Measurements from ENCODE around the gene ZNHIT6.

ZNHIT6 gene

DNA sequence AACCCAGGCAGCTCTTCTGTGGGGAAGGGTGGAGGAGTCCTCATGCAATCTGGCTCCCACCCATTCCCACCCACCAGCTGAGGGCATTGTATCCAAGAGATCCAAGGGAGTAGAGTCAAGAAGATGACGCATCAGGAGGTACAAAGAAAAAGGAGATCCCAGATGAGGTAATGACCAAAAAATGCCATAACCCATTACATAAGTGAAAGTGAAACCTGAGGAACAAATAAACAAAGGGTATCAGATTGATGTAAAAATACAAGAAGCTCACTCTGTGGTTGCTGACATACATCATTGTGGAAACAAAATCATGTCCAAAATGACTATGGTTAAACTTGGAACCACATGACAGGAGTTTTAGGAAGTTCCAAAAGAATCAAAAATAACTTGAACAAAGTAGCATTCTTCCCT, 85.2 kb downstream of the ZNHIT6 start:
- DNase-seq = no peak

DNA sequence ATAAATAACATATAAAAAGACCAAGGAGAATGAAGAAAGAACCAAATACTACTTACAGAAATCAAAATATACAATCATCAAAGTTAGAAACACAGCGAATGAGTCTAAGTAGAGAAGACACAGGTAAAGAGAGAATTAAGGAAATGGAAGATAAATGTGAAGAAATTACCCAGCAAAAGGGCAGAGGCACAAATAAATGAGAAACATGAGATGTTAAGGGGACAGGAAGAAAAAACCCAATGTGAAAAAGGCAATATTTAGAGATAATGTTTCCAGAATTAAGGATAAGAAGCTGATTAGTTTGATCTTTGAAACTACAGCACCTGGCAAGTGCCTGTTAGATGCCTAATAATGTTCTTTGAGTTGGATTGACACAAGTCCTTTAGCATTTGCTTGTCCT, 86.8 kb downstream of the ZNHIT6 start:
- DNase-seq = no peak

DNA sequence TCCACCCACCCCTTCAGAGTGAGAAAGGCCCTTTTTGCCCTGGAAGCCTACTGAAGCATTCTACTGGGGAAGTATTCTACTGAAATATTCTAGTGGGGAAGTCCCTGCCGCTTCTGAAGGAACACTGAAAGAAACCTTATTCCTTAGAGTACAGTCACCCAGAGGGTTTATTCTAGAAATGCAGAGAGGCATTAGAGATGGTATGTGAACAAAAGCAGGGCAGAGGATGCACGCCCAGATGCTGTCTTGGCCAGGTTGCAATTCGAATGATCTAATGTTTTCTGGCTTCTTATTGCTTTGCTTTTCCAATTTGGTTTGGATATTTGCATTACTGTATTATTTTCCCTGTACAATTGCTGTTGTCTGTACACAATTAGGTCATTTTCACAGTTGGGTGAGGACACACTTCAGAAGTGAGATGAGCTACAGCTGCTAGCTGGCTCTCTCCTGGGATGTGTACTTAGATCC, 90.6 kb downstream of the ZNHIT6 start:
- no peak for DNase-seq

DNA sequence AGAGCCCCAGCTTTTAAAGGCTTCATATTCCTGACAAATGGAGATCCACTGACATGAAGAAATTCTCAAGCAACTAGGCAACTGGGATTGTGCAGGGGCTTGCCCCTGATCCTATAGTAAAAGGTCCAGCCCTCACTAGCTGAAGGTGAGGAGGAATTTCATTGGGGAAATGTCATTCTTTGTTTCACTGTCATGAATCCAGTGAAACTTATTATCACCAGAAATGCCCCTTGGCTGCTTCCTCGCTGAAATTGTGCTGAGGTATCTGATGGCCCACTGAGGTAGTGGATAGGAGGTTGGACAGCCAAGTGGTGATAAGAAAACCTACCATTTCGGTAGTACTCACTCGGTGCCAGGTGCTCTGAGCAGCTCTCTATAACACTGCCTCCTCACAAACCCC, 91.5 kb downstream of the ZNHIT6 start:
- DNase-seq = no peak

DNA sequence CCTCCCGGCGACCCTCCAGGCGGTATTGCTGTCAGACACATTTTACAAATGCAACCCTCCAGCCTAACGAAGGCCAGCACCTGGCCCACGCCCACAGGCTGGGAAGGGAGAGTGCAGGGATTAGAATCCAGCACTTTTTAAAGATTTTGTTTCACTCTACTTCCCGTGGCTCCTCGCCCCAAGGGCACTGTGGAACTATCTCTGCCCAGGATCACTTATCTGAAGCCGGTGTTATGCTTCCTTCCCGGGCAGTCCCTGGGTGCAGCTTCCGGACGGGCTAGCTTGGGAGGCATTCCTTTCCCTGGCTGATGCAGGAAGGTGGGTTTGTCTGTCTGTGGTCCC, 91.9 kb downstream of the ZNHIT6 start:
- DNase-seq = no peak

DNA sequence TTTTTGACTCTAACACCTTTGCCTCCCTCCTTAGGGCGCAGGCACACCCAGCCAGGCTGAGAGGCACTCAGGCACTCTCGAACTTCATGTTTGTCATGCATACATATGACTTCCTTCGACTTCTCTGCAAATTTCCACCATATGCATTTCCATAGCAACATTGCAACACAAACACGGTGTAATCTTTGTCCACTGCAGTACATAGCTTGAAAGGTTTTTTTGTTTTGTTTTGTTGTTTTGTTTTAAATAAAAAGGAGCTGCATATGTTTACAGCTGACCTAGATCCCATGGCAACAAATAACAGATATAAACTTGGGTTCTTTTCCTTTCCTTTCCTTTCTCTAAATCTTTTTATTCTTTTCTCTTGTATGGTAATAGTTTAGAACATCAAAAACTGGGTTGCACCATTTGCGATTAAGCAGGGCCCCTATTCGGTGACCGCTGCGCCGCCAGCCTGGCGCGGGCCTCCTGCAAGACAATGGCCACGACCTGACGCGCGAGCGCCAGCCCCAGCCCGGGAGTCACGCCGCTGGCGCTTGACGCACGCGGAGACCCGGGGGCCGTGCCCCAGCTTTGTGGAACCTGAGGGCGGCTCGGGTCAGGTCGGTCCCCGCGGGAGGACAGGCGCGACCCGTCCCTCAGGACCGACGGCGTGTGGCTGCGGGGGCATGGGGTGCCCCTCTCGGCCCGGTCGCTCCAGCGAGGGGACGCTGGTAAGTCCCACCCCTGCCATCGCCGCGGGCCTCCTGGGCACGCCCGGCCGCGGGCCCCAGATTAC, 92.5 kb downstream of the ZNHIT6 start:
- DNase-seq = peak in 15 of 51 donors; percentile 3 to 37 (median 13)

DNA sequence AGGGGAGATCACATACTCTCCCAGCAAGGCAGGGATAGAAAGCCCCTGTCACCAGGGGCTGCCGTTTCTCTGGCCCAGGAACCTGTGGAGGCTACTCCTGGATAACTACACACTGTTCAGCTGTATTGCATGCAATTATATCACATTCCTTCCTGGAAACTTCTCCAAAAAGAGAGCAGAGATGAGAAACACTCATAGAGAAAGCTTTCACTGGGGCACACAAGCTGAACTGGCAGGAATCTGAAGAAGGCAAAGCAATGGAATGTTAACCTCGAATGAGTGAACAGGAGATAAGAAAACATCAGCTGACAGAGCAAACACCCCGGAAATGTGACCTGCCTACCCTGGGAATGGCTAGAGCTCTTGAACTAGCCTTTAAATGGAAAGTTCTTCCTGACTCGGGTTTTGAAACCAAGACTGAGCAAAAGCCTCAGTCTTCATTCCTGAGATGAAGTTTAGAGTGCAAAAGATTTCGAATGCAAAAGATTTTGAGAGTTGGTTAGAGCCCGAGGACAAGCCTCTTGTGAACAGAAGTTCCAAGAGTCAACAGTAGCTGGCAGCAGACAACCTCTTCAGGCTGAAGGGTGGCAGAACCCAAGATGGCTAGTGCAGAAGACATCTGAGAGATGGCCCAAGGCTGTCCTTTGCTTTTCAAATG, 95.4 kb downstream of the ZNHIT6 start:
- DNase-seq = no peak

DNA sequence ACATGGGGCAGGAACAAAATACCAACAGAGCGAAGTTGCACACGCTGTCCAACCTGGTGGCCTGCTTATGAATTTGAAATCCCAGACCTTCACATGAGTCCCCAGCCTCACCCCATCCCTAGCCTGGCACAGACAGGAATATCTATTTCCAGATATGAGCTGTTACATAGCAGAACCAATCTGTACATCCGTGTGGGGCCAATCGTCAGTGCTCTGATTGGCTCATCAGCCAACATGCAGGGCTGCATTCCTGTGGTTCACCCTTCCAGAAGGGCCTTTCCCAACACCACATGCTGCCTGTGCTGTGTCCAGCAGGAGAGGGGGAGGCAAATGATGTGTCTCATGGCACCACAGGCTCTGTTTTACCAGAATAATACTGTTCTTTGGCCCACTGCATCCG, 96.4 kb downstream of the ZNHIT6 start:
- DNase-seq = no peak

DNA sequence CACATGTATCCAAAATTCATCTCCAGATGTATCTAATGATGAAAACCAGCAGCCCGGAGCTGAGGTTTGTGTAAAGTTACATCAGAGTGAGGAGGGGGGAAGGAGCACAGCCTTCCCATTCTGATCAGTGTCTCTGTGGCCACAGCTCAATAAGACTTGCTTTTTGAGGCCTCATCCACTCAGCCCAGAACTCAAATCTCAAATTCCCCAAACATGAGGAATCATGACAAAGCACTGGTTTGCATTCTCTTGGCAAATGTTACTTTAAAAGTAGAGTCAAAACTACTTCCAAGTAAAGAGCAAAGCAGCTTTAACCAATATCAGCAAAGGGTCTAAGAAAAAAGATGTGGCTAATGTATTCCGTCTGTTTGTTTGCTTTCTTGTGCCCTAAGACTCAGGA, 96.8 kb downstream of the ZNHIT6 start:
- DNase-seq = no peak

DNA sequence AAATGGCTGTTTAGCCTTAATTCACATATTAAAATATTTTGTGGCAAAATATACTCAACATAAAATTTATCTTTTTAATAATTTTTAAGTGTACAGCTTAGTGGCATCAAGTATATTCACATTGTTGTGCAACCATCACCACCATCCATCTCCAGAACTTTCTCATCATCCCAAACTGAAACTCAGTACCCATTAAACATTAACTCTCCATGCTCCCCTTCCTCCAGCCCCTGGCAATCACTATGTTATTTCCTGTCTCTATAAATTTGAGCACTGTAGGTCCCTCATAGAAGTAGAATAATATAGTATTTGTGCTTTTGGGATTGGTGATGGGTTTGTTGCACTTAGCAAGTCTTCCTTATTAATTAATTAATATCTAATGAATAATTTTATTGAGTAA, 98.3 kb downstream of the ZNHIT6 start:
- no peak for DNase-seq

DNA sequence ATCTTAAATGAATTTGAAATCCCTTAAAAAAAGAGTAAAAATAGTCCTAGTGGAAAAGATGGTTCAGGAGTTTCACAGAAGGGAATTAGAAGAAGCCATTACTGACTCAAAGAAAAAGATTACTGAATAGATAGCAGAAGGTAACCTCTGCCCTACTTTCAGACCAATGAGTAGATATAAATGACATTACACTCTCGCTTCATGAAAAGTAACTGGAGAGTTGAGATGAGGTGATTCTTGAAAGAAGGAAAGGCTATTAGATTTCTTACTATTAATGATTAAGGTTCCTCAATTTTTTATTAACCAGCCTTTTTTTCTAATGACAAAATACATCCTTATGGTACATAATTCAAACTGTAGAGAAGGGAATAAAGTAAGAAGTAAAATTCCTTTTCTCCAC, 99.4 kb downstream of the ZNHIT6 start:
- no peak for DNase-seq

DNA sequence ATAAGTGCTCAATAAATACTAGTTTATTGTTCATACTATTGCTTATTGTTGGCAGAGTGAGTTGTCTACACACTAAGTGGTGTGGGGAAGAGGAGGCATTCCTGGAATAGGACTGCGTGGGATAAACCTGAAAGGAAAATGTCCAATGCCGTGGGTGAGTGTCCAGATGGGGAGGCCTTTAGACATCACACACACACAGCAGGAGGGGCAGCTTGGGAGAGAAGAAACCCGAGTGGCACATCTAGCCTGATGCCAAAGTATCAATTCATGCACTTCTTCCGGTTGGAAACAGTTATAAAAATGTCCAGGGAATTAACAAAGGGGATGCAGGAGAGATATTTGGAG, 100.3 kb downstream of the ZNHIT6 start:
- no peak for DNase-seq

DNA sequence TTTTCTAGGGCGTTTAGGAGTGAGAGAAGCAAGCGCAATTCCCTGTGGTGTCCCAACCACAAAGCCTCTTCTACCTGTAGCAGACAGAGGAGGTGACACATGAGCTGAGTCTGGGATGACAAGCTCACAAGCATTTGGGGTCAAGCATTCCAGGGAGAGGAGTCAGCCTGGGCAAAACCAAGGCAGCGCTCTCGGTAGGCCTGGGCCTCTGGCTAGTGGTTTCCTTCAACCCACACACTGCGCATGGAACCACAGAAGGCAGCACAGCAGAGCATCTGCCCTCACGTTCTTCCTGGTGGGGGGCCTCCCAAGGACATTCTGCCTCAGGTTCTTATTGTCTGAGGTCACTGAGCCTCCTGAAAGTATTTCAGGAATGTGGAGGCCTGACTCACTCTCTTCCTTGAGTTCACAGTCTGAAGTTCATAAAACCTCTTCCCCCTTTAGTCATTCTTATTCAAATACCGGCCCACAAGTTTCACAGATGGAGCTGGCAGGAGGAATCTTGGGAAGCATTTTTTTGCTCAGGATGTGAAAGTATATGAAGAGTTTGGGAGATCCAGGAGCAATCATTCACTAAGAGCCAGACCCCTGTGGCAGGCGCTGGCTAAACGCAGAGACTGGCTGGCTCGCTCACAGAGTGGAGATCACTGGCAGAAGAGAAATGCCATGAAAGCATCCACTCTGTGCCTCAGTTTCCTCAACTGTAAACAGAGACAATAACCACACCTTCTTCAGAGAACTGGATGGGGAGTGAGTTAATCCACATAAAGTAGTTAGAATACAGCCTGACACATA, 100.9 kb downstream of the ZNHIT6 start:
- no peak for DNase-seq

DNA sequence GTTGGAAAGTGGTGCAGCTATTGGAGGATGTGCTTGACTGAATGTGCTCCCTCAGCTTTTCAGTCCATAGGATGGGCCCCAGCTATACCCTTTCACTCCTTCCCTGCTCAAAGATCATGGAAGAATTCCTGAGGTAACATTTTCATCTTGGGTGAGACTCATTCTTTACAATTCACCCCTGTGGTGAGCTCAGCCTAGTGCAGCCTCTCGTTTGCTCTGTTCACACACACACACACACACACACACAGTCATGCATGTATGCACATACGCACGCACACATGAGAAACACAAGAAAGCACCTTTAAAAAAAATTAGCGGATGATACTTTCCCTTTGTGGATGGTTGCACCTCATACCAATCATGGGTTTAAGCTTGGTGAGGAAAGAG, 101.8 kb downstream of the ZNHIT6 start:
- no peak for DNase-seq

DNA sequence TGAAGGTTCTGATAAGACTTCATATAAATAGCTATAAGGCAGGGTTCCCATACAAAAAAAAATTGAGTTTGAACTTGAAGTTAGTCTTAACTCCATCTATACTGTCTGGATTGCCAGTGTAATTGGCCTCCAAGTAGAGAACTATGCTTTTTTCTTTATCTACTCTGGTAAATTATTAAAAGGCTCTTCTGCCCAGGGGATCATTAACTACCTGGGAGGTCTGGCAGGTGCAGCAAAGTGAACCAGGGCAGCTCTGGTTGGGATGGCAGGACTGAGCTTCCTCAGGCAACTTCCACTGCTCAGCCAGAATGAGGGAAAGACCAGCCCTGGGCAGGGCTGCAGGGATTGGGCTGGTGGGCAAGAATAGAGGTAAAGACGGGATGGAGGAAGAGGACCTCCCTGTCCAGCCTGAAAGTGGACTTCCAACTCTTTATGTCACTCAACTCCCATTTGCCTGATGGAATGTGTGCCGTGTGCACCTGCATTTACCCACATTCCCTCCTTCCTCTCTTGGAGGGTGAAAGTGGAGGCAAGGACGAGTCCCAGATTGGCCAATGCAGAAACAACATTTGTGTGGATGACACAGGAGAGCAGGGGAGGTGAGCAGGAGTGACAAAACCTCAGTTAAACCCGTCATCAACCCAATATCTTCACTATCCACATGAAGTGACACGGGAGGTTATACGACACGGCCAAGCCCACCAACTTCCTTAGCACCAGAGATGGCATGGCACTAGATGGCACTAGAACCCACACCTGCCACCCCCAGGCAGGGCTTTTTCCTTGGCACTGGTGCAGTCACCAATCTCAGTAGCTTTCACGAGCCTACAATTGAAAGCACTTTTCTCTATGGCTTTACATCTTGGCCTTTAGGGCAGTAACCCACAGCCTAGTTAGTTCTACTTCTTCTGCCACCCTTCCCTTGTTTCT, 102.5 kb downstream of the ZNHIT6 start:
- DNase-seq = no peak

DNA sequence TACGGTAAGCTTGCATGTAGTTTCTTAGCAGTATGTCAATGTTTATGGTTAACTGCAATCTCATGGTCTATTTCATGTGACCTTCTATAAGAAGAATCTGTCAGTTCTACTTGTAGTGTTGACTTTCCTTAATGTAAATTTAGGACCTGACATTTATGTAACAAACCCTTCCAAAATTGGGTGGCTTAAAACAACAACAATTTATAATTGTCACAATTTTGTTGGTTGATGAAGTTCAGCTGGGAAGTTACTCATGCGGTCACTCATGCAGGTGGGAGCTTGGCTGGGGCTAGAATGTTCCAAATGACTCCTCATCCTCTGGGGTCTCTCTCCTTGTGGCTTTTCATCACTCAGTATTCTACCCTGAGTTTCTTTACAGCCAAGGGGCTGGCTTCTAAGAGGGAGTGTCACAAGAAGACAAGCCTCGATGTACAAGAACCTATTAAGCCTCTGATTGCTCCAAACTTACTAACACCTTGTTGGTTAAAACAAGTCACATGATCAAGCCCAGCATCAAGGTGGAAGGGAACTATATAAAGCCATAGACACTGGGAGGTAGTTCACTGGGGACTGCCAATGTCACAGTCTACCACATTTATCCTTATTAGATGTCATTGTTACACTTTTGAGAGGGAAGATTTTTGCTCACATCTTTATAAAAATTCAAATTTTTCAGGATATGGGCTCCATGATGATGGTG, 103.8 kb downstream of the ZNHIT6 start:
- DNase-seq = no peak

DNA sequence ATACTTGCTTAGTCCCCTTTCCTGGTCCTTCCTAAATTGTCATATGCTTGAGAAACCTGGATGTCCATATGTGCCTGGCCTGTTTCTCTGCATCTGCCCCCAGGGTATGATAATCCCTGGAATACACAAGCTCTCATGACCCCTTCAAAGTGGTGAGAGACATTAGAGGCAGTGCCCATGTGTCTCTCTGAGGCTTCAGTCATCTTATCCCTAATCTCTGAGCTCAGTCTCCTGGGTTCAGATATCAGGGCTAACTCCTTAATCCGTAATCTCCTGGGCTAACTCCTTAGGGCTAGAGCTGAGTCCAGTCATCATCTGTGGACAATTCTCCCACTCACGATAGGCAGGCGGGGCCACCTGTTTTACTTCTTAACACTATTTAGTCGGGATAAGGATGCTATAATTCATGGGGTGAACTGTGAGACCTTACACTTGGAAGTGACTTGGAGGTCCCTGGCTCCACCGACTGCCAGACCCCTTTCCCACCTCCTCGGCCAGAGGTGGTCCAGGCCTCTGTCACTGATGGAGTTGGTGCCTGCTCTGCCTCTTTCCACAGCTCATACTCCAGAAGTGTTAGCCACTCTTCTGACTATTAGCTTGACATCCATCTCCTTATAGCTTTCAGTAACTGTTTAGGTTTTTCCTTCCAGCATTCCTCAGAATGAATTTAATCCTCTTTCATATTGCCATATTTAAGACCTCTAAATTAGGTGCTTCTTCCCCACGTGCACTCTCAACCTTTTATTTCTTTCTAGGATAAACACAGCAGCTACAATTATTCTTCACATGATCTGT, 105.0 kb downstream of the ZNHIT6 start:
- no peak for DNase-seq

DNA sequence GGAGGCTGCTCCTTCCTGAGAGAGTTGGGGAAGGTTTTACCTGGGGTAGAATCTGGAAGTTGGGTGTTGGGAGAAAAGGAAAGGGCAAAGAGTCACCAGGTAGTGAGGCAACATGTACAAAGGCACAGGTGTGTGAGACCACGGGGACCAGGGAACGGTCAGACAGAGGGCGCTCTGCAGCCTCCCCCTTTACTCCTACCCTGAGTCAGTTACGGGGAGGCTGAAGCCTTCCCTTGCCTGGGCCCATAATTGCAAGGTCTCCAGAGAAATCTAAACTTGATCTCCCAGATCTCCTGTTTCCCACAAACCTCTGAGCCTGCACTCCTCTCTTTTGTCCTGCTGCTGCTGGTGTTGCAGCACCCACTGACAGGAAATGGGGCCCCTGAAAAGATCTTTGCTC, 105.7 kb downstream of the ZNHIT6 start:
- DNase-seq = no peak

DNA sequence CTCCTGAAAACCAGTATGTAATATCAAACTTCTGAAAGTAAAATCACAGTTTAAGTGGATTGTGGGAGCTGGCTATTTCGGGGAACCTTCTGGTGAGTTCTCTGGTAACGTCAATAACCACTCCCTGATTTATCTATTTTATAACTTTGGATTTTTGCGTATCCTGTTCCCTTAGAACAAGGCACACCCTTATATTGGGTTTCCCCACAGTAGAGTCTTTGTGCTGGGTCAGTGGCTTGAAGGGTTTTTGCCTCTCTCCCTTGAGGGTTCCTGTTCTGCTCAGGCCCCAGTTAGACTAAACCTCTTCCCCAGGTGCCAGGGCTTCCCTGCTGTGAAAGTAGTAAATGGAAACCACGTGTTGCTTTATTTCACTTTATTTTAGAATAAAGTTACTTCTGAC, 106.3 kb downstream of the ZNHIT6 start:
- DNase-seq = no peak

DNA sequence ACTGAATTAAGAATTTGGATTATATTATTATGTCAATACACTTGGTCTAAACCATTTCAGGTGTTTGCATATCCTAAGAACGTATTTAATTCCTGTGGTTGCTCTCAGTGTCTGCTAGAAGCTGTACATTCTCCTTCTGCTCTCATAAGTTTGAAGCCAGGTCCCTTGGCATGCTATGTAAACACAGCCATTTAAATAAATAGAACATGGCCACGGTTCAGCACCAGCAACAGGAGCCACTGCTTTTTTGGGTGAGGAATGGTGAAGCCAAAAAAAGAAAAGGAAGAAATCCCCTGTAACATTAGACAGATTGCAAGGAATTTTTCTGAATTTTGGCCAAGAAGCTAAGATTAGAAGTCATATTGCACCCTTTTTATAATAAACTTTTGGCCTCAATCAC, 108.6 kb downstream of the ZNHIT6 start:
- DNase-seq = no peak
